GM12878 (cell line): Measurements from ENCODE around the gene HNRNPLL. TPM values are rescaled to one million over a fixed set of nuclear protein-coding genes. Genes with fewer than 3 reads are reported as not detected.

Experiments
- ATAC-seq: fragments of 200-7000 bp; cut with Tn5 transposase; 3 replicates; pipeline ENCODE4 v1.9.1; 2020; ENCODE audit warnings: mild to moderate bottlenecking, moderate library complexity
- BruUV-seq: library from RNA; stranded (reverse); fragments of 400-500 nt; replicated peaks from 2 replicates; lab custom pipeline; 2021; lab: Mats Ljungman, UMichigan
- CTCF ChIA-PET: fragments of 300-600 bp; sonication (Branson Sonifier 250); formaldehyde crosslinking; extraction: SDS; loops from one replicate; lab custom pipeline; 2021; ENCODE audit warnings: inconsistent platforms; lab: Yijun Ruan, JAX
- POLR2A ChIA-PET: fragments of 350-600 bp; formaldehyde crosslinking; extraction: SDS; loops from one replicate; lab custom pipeline; 2021; ENCODE audit warnings: inconsistent platforms; lab: Charles Lee
- RAD21 ChIA-PET: fragments of 300-600 bp; sonication (Branson Sonifier 250); formaldehyde crosslinking; loops from one replicate; lab custom pipeline; 2023; ENCODE audit warnings: antibody characterized with exemption; ENCODE audit not compliant: unreplicated experiment; lab: Charles Lee
- SMC1A ChIA-PET: fragments of 300-600 bp; sonication (Branson Sonifier 250); formaldehyde crosslinking; loops from one replicate; lab custom pipeline; 2023; ENCODE audit not compliant: unreplicated experiment, uncharacterized antibody; lab: Charles Lee
- DNase-seq: peaks from one replicate; pipeline ENCODE4 v3.0.0-alpha.2; 2011; ENCODE audit warnings: low read depth, low spot score
- FAIRE-seq: peaks from 3 replicates; lab custom pipeline; 2011; peaks lifted over from hg19 to GRCh38; lab: Jason Lieb, UNC
- H2AFZ ChIP-seq: 2 replicates; pipeline ENCODE4 v1.6.0; 2011; ENCODE audit warnings: low read depth, low read length, control low read depth; ENCODE audit not compliant: control insufficient read depth
- H3K27ac ChIP-seq: 2 replicates; pipeline ENCODE4 v1.5.1; 2011; ENCODE audit warnings: control low read depth; ENCODE audit not compliant: control insufficient read depth, insufficient read depth
- H3K27me3 ChIP-seq, 2 experiments: replicated peaks in 1 of 2; 2 replicates each; pipeline versions ENCODE4 v1.6.0 to v1.6.1; 2011; ENCODE audit warnings: low read length in 1 of 2; ENCODE audit not compliant: control insufficient read depth in 2 of 2, insufficient read depth in 2 of 2
- H3K36me3 ChIP-seq, 2 experiments: 2 replicates each; pipeline ENCODE4 v1.5.1; 2011; ENCODE audit warnings: low read length in 1 of 2; ENCODE audit not compliant: control insufficient read depth in 2 of 2, insufficient read depth in 2 of 2
- H3K4me1 ChIP-seq: 2 replicates; pipeline ENCODE4 v1.6.1; 2011; ENCODE audit warnings: mild to moderate bottlenecking, low read length, moderate library complexity, mixed read lengths; ENCODE audit not compliant: control insufficient read depth, insufficient read depth
- H3K4me2 ChIP-seq: 2 replicates; pipeline ENCODE4 v1.6.0; 2011; ENCODE audit warnings: control low read depth; ENCODE audit not compliant: control insufficient read depth, insufficient read depth
- H3K4me3 ChIP-seq: fragments of 200-600 bp; sonication (generic); 2 replicates; pipeline ENCODE4 v1.5.1; 2016
- H3K79me2 ChIP-seq: 2 replicates; pipeline ENCODE4 v1.6.0; 2011; ENCODE audit warnings: low read length; ENCODE audit not compliant: control insufficient read depth, insufficient read depth
- H3K9ac ChIP-seq: 2 replicates; pipeline ENCODE4 v1.8.0; 2011; ENCODE audit warnings: low read length, control low read depth, mixed read lengths; ENCODE audit not compliant: control insufficient read depth, insufficient read depth
- H3K9me3 ChIP-seq: replicated peaks from 3 replicates; pipeline ENCODE4 v1.5.1; 2011; ENCODE audit warnings: mild to moderate bottlenecking, low read length; ENCODE audit not compliant: control insufficient read depth, insufficient read depth
- H4K20me1 ChIP-seq: 2 replicates; pipeline ENCODE4 v1.6.0; 2011; ENCODE audit not compliant: control insufficient read depth, insufficient read depth
- IRF4 ChIP-seq: IDR thresholded peaks from 2 replicates; pipeline ENCODE4 v1.6.1; 2011; ENCODE audit warnings: low read depth, low read length
- NFIC ChIP-seq: IDR thresholded peaks from 2 replicates; pipeline ENCODE4 v1.6.1; 2012; ENCODE audit warnings: low read depth, mild to moderate bottlenecking, inconsistent platforms, low read length, moderate library complexity
- NFXL1 ChIP-seq: fragments of 450-650 bp; IDR thresholded peaks from 2 replicates; pipeline ENCODE4 v1.6.1; 2017; ENCODE audit warnings: antibody characterized with exemption, mild to moderate bottlenecking, borderline replicate concordance
- PAX5 ChIP-seq: IDR thresholded peaks from 2 replicates; pipeline ENCODE4 v1.6.1; 2011; ENCODE audit warnings: low read depth, low read length, borderline replicate concordance
- PAX8 ChIP-seq: fragments of 450-650 bp; IDR thresholded peaks from 2 replicates; pipeline ENCODE4 v1.6.1; 2017; ENCODE audit warnings: mild to moderate bottlenecking, moderate library complexity
- POLR2A ChIP-seq: IDR thresholded peaks from 2 replicates; pipeline ENCODE4 v1.6.1; 2011; ENCODE audit warnings: low read depth, mild to moderate bottlenecking, low read length
- POLR2AphosphoS2 ChIP-seq: IDR thresholded peaks from 2 replicates; pipeline ENCODE4 v1.6.1; 2011; ENCODE audit warnings: low read depth, mild to moderate bottlenecking, low read length, improper control_type of control experiment, moderate library complexity
- RB1 ChIP-seq: fragments of 450-650 bp; formaldehyde crosslinking; IDR thresholded peaks from 2 replicates; pipeline ENCODE4 v1.6.1; 2017; ENCODE audit warnings: mild to moderate bottlenecking, borderline replicate concordance
- SMARCA5 ChIP-seq: fragments of 450-650 bp; IDR thresholded peaks from 2 replicates; pipeline ENCODE4 v1.6.1; 2017; ENCODE audit warnings: mild to moderate bottlenecking
- STAT1 ChIP-seq: fragments of 450-650 bp; conservative IDR thresholded peaks from 2 replicates; pipeline ENCODE4 v1.6.1; 2014; ENCODE audit warnings: antibody characterized with exemption, mild to moderate bottlenecking
- WGBS: methylation state at CpG from one replicate; pipeline ENCODE4 v1.1.6; 2016; ENCODE audit warnings: low lambda C conversion rate; ENCODE audit not compliant: insufficient replicate concordance, insufficient coverage; ENCODE audit errors: missing lambda C conversion rate; 5-methylcytosine and 5-hydroxymethylcytosine counted together
- in situ Hi-C: fragments of 300-500 bp; cut with MboI; formaldehyde crosslinking; loops from 9 replicates; pipeline ENCODE4 v1.14.3; 2018; ENCODE audit warnings: mixed read lengths
- intact Hi-C: fragments of 100-400 bp; cut with micrococcal nuclease; formaldehyde crosslinking; loops from one replicate; pipeline ENCODE4 v1.14.2; 2022; ENCODE audit not compliant: unreplicated experiment
- polyA plus RNA-seq, 11 experiments: library from polyadenylated mRNA; depleted of rRNA in 4 of 11; unstranded in 6 of 11; stranded (reverse) in 5 of 11; fragments of >200 nt; fragmentation: Nextera tagmentation in 4 of 11; fragmentation: Illumina TruSeq in 1 of 11; extraction: Ambion mirVana in 4 of 11; extraction: Trizol in 1 of 11; gene quantifications; 1 replicate in 1 of 11; 2 replicates in 10 of 11; pipeline versions ENCODE4 v1.2.1 to v1.2.3, GENCODE V29; 2011 to 2016; ENCODE audit warnings: inconsistent platforms in 2 of 11, missing spikeins in 2 of 11, low read depth in 1 of 11
- total RNA-seq, 4 experiments: library from RNA; depleted of rRNA in 3 of 4; stranded (reverse); fragments of >200 nt in 3 of 4; fragmentation: Illumina TruSeq in 1 of 4; extraction: Trizol in 1 of 4; gene quantifications; 2 replicates each; pipeline versions ENCODE4 v1.2.1 to v1.2.3, GENCODE V29; 2013 to 2021
- TF ChIP-seq, protein P1 (sequence below): fragments of 450-650 bp; IDR thresholded peaks from 2 replicates; pipeline ENCODE4 v1.6.1; 2017; ENCODE audit warnings: antibody characterized with exemption, mild to moderate bottlenecking, moderate library complexity

HNRNPLL gene
- total and polyA plus RNA-seq, 10 of the 15 experiments (the other 5 are each of a cell fraction or from before 2014, with no cell fraction given) = 0.98 to 27.1 (median 2.9) TPM

DNA sequence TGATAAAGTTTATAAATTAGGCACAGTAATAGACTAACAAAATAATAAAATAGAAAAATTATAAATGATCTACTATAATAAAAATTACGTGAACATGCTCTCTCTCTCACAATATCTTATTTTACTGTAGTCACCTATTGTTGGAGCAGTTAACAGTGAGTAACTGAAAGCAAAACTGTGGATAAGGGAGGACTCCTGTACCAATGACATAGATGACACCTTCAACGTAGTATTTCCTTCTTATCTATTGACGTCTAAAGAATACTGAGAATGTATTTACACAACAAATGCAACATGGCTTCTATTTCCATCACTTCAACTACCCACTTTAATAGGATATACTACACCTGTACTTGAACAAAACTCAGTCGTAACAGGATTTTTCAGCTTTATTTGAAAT lies 31.5 kb downstream of the HNRNPLL start:
- in situ Hi-C loops (no loop called here), intact Hi-C loops (no loop called here)
- no peak overlapping the region for H3K4me3 ChIP-seq
- SMC1A ChIA-PET = interaction anchor here (1.4 to 3.1 kb wide), 2 partner anchors 9 to 11 kb away, joined by 4 to 11 read pairs; no protein-coding TSS in a partner anchor
- H2AFZ ChIP-seq = no peak overlapping the region
- FAIRE-seq (no peak), DNase-seq (no peak), ATAC-seq (no peak)
- no TSS peak for BruUV-seq
- no peak overlapping the region for H3K9ac ChIP-seq
- no peaks in the 10 kb centered on the region; a peak in 1 of 4 replicates for H3K36me3 ChIP-seq
- CTCF ChIA-PET = interaction anchor here (0.8 to 15.3 kb wide), 3 partner anchors 11 to 156 kb away, joined by 5 to 370 read pairs (median 30); no protein-coding TSS in a partner anchor
- H3K4me2 ChIP-seq = no peak overlapping the region
- POLR2A ChIA-PET = no interaction called here
- no peaks in the 10 kb centered on the region for H3K79me2 ChIP-seq
- no peaks in the 10 kb centered on the region for H3K4me1 ChIP-seq
- no peak overlapping the region for H3K27ac ChIP-seq
- RAD21 ChIA-PET = interaction anchor here (0.7 kb wide), 1 partner anchor 180 kb away, joined by 3 read pairs; the partner anchor contains the start of gene SRSF7
- no peaks in the 10 kb centered on the region for H3K9me3 ChIP-seq
- H4K20me1 ChIP-seq = no peaks in the 10 kb centered on the region
- no peaks in the 10 kb centered on the region for H3K27me3 ChIP-seq
- TF ChIP-seq POLR2AphosphoS2 (no peak), IRF4 (no peak), SMARCA5 (no peak), PAX8 (no peak), POLR2A (no peak), STAT1 (no peak), NFIC (no peak), RB1 (no peak), NFXL1 (no peak), PAX5 (no peak)
- TF ChIP-seq, protein P1, sequence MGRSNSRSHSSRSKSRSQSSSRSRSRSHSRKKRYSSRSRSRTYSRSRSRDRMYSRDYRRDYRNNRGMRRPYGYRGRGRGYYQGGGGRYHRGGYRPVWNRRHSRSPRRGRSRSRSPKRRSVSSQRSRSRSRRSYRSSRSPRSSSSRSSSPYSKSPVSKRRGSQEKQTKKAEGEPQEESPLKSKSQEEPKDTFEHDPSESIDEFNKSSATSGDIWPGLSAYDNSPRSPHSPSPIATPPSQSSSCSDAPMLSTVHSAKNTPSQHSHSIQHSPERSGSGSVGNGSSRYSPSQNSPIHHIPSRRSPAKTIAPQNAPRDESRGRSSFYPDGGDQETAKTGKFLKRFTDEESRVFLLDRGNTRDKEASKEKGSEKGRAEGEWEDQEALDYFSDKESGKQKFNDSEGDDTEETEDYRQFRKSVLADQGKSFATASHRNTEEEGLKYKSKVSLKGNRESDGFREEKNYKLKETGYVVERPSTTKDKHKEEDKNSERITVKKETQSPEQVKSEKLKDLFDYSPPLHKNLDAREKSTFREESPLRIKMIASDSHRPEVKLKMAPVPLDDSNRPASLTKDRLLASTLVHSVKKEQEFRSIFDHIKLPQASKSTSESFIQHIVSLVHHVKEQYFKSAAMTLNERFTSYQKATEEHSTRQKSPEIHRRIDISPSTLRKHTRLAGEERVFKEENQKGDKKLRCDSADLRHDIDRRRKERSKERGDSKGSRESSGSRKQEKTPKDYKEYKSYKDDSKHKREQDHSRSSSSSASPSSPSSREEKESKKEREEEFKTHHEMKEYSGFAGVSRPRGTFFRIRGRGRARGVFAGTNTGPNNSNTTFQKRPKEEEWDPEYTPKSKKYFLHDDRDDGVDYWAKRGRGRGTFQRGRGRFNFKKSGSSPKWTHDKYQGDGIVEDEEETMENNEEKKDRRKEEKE = no peak
- 67% methylated on average over 4 of the region's 4 CpGs for WGBS
